RWPE2 (cell line): ENCODE results near the gene CSTA.

Experiments
- ATAC-seq: fragments of 200-7000 bp; cut with Tn5 transposase; 3 replicates; pipeline ENCODE4 v1.9.1; 2021; ENCODE audit warnings: low read depth
- DNase-seq: peaks from one replicate; pipeline ENCODE4 v3.0.0-alpha.2; 2020; ENCODE audit warnings: low spot score
- H3K27ac ChIP-seq: fragments of 450-650 bp; 2 replicates; pipeline ENCODE4 v1.5.1; 2017; ENCODE audit warnings: mild to moderate bottlenecking; ENCODE audit not compliant: poor library complexity, severe bottlenecking
- H3K27me3 ChIP-seq: fragments of 250-450 bp; sonication (Bioruptor Pico); 2 replicates; pipeline ENCODE4 v1.5.1; 2021; ENCODE audit warnings: mild to moderate bottlenecking, moderate library complexity; ENCODE audit not compliant: insufficient read depth, poor library complexity, severe bottlenecking
- H3K36me3 ChIP-seq: fragments of 250-450 bp; sonication (Bioruptor Pico); 2 replicates; pipeline ENCODE4 v1.5.1; 2020; ENCODE audit warnings: low read depth, mild to moderate bottlenecking, moderate library complexity
- H3K4me1 ChIP-seq: fragments of 250-450 bp; sonication (Bioruptor Pico); 2 replicates; pipeline ENCODE4 v1.5.1; 2021; ENCODE audit warnings: mild to moderate bottlenecking, moderate library complexity; ENCODE audit not compliant: insufficient read depth, poor library complexity, severe bottlenecking
- H3K4me3 ChIP-seq: fragments of 250-450 bp; sonication (Bioruptor Pico); 2 replicates; pipeline ENCODE4 v1.5.1; 2021; ENCODE audit warnings: mild to moderate bottlenecking, moderate library complexity; ENCODE audit not compliant: severe bottlenecking
- H3K9me3 ChIP-seq: fragments of 250-450 bp; sonication (Bioruptor Pico); 2 replicates; pipeline ENCODE4 v1.5.1; 2021; ENCODE audit warnings: mild to moderate bottlenecking, moderate library complexity; ENCODE audit not compliant: severe bottlenecking
- TF ChIP-seq, protein P1 (sequence below): fragments of 450-650 bp; IDR thresholded peaks from one replicate; pipeline ENCODE4 v1.5.1; 2017; ENCODE audit warnings: mild to moderate bottlenecking, moderate library complexity; ENCODE audit not compliant: poor library complexity, severe bottlenecking

Gene CSTA

DNA sequence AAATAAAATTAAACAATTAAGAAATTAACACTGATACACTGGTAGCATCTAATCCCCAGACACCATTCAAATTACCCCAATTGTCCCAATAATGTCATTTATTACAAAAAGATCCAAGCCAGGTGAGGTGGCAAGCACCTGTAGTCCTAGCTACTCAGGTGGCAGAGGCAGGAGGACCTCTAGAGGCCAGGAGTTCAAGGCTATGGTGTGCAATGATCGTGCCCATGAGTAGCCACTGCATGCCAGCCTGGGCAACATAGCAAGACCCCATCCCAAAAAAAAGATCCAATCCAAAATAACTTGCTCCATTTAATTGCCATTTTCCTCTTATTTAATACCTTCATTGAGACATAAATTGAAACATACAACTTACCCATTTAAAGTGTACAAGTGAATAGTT is 17.8 kb downstream of the CSTA start:
- Histone ChIP-seq H3K36me3 (peaks cover 23% of the 10 kb centered on the region), H3K4me3 (no peak overlapping the region), H3K27ac (no peak overlapping the region), H3K9me3 (no peaks in the 10 kb centered on the region), H3K4me1 (peaks cover 4% of the 10 kb centered on the region), H3K27me3 (no peaks in the 10 kb centered on the region)
- DNase-seq (no peak), ATAC-seq (no peak)
- TF ChIP-seq, protein P1, sequence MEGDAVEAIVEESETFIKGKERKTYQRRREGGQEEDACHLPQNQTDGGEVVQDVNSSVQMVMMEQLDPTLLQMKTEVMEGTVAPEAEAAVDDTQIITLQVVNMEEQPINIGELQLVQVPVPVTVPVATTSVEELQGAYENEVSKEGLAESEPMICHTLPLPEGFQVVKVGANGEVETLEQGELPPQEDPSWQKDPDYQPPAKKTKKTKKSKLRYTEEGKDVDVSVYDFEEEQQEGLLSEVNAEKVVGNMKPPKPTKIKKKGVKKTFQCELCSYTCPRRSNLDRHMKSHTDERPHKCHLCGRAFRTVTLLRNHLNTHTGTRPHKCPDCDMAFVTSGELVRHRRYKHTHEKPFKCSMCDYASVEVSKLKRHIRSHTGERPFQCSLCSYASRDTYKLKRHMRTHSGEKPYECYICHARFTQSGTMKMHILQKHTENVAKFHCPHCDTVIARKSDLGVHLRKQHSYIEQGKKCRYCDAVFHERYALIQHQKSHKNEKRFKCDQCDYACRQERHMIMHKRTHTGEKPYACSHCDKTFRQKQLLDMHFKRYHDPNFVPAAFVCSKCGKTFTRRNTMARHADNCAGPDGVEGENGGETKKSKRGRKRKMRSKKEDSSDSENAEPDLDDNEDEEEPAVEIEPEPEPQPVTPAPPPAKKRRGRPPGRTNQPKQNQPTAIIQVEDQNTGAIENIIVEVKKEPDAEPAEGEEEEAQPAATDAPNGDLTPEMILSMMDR: no peak

DNA sequence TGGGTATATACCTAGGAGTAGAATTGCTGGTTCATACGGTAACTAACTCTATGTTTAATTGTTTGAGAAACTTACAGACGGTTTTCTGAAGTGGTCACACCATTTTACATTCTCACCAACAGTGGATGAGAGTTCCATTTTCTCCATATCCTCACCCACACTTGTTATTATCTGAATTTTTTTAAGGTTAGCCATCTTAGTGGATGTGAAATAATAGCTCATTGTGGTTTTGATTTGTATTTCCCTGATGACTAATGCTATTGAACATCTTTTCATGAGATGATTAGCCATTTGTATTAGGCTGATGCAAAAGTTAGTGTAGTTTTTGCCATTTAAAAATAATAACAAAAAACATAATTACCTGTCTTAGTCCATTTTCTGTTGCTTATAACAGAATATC is 18.6 kb downstream of the CSTA start:
- 0 out of 3 replicates have a peak, but pooled peaks have one; percentile 41 for ATAC-seq
- TF ChIP-seq, protein P1: no peak

DNA sequence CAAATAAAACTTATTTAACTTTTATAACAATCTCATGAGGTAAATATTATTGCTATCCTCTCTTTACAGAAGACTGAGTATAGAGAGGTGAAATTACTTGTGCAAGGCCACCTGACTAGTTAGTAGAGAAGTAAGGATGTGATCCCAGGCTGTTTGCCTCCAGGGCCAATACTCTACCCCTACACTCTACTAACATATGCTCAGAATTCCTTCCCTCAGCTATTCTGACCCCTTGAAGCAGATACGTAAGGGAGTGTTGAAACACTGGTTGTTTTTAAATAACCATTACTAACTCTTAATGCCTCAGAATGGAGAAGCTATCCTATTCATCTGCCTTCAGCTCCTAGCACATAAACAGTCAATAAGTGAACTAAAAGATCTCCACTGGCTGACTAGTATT is 24.1 kb downstream of the CSTA start:
- DNase-seq (no peak), ATAC-seq (no peak; the same call in 2 of the 3 replicates)
- no peaks in the 10 kb centered on the region for H3K27me3 ChIP-seq
- TF ChIP-seq, protein P1: no peak
- no peaks in the 10 kb centered on the region for H3K9me3 ChIP-seq
- H3K27ac ChIP-seq: no peak overlapping the region
- H3K4me3 ChIP-seq: no peak overlapping the region
- no peaks in the 10 kb centered on the region for H3K36me3 ChIP-seq
- H3K4me1 ChIP-seq: peaks cover 6% of the 10 kb centered on the region

More for the DNA sequence above, 18.6 kb downstream of the CSTA start:
- no peak for DNase-seq
- H3K9me3 ChIP-seq: no peaks in the 10 kb centered on the region
- peaks cover 4% of the 10 kb centered on the region for H3K4me1 ChIP-seq
- peaks cover 14% of the 10 kb centered on the region for H3K36me3 ChIP-seq
- H3K4me3 ChIP-seq: no peak overlapping the region
- H3K27ac ChIP-seq: no peak overlapping the region
- no peaks in the 10 kb centered on the region for H3K27me3 ChIP-seq

DNA sequence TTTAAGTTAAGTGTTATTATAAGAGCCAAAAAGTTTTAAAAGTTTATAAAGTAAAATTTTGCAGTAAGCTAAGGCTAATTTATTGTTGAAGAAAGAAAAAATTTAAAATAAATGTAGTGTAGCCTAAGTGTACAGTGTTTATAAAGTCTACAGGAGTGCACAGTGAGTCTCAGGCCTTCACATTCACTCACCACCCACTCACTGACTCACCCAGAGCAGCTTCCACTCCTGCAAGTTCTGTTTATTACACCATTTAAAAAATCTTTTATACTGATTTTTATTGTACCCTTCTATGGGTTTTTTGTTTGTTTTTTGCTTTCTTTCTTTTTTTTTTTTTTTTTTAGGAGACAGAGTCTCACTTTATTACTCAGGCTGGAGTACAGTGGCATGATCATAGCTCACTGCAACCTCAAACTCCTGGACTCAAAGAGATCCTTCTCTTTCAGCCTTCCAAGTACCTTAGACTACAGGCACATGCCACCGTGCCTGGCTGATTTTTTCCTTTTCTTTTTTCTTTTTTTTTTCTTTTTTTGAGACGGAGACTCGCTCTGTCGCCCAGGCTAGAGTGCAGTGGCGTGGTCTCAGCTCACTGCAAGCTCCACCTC is 25.9 kb downstream of the CSTA start:
- DNase-seq (no peak), ATAC-seq (peak; percentile 71; the same call in 2 of the 3 replicates)
- no peaks in the 10 kb centered on the region for H3K36me3 ChIP-seq
- H3K27me3 ChIP-seq: no peaks in the 10 kb centered on the region
- no peak overlapping the region for H3K27ac ChIP-seq
- peaks cover 6% of the 10 kb centered on the region for H3K4me1 ChIP-seq
- TF ChIP-seq, protein P1: no peak
- no peak overlapping the region for H3K4me3 ChIP-seq
- no peaks in the 10 kb centered on the region for H3K9me3 ChIP-seq

DNA sequence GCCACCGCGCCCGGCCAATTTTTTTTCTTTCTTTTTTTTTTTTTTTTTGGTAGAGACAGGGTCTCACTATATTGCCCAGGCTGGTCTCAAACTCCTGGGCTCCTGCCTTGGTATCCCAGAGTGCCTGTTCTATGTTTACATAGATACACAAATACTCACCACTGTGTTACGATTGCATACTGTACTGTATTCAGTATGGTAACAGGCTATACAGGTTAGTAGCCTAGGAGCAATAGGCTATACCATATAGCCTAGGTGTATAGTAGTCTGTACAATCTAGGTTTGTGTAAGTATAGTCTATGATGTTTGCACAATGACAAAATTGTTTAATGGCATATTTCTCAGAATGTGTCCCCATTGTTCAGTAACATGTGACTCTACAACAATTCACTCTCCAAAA is 26.6 kb downstream of the CSTA start:
- Histone ChIP-seq H3K9me3 (no peaks in the 10 kb centered on the region), H3K36me3 (no peaks in the 10 kb centered on the region), H3K4me3 (no peak overlapping the region), H3K27ac (no peak overlapping the region), H3K27me3 (no peaks in the 10 kb centered on the region), H3K4me1 (peaks cover 6% of the 10 kb centered on the region)
- TF ChIP-seq, protein P1: no peak
- ATAC-seq (no peak), DNase-seq (no peak)
